ENCODE measurements around the gene LRBA.

LRBA gene

GRCh38 chr4:150609131-150609530 is 406.0 kb downstream of the LRBA start:
- Histone ChIP-seq H3K27ac (replicated peaks; ENCODE audit: low read length) (no peak overlapping the region), H3K79me1 (ENCODE audit: low read depth, low read length) (no peaks in the 10 kb centered on the region), H3K4me1 (ENCODE audit: control insufficient read depth in 2 of 2, insufficient read depth in 1 of 2, low read depth in 1 of 2, low read length in 2 of 2) (no peaks in the 10 kb centered on the region), H3K27me3 (ENCODE audit: control insufficient read depth in 3 of 3, insufficient read depth in 3 of 3, low read depth in 1 of 3, low read length in 3 of 3) (no peaks in the 10 kb centered on the region), H2BK5ac (ENCODE audit: low read length) (no peak overlapping the region), H3K9me3 (replicated peaks in 1 of 2; ENCODE audit: control insufficient read depth in 2 of 2, insufficient read depth in 1 of 2, low read depth in 1 of 2, low read length in 2 of 2) (no peaks in the 10 kb centered on the region), H3K4me2 (ENCODE audit: insufficient read depth, low read length, poor library complexity, severe bottlenecking) (no peak overlapping the region), H2BK120ac (ENCODE audit: low read depth, low read length) (no peak overlapping the region), H2BK15ac (ENCODE audit: low read length) (no peak overlapping the region), H2AK5ac (ENCODE audit: low read depth, low read length) (no peak overlapping the region), H2BK12ac (ENCODE audit: low read length) (no peak overlapping the region), H2AFZ (ENCODE audit: low read length) (no peak overlapping the region), H4K8ac (ENCODE audit: low read depth, low read length) (no peak overlapping the region), H3K4me3 (ENCODE audit: low read length in 2 of 2) (no peak overlapping the region), H4K91ac (ENCODE audit: low read depth, low read length, poor library complexity) (no peak overlapping the region), H3K14ac (ENCODE audit: low read length) (no peak overlapping the region), H3K36me3 (replicated peaks in 1 of 2; ENCODE audit: control insufficient read depth in 2 of 2, insufficient read depth in 2 of 2, low read length in 2 of 2) (no peaks in the 10 kb centered on the region), H3K9ac (ENCODE audit: low read depth, low read length, poor library complexity) (no peak overlapping the region), H3K23ac (ENCODE audit: low read depth, low read length, poor library complexity) (no peak overlapping the region), H3K4ac (ENCODE audit: low read length) (no peak overlapping the region), H3K18ac (ENCODE audit: low read length) (no peak overlapping the region)
- no peak for DNase-seq (ENCODE audit: low spot score)
- no CpG with 5 or more reads among the region's 3 CpGs for WGBS, 2 donors (ENCODE audit: extremely low coverage in 2 of 2, insufficient read length in 2 of 2, insufficient replicate concordance in 1 of 2)

DNA sequence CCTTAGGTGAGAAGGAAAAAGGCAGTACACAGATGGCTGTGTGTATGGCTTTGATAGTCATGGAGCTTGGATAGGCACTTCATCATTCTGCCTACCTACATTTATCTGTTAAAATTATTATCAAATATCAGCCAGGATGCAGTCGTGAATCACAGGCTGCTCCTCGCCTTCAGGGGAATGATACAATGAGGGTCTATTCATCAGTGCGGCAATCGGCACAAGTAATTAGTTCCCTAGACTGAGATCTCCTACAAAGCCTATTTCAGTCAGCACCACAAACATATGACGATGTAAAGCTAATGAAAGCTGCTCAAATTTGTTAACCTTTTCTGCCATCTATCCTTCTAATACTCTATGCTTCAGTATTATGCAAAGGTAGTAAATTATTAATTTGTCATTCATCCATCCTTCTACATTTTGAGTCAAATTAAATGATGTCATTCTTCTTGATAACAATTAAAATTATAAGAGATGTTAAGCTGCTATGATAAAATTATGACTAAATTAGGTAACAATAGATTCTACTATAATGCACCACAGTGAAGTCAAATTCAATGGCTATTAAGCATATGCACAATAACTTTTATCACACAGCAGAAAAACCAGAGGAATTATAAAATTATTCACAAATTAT is 414.2 kb downstream of the LRBA start:
- DNase-seq (ENCODE audit: low spot score), result no peak
- no peak overlapping the region for H3K14ac ChIP-seq (ENCODE audit: low read length)
- H3K18ac ChIP-seq (ENCODE audit: low read length), result no peak overlapping the region
- no peak overlapping the region for H2BK5ac ChIP-seq (ENCODE audit: low read length)
- no peak overlapping the region for H4K8ac ChIP-seq (ENCODE audit: low read depth, low read length)
- H2BK120ac ChIP-seq (ENCODE audit: low read depth, low read length), result no peak overlapping the region
- no peak overlapping the region for H3K27ac ChIP-seq (replicated peaks; ENCODE audit: low read length)
- H3K4ac ChIP-seq (ENCODE audit: low read length), result no peak overlapping the region
- no peaks in the 10 kb centered on the region for H3K36me3 ChIP-seq (replicated peaks in 1 of 2; ENCODE audit: control insufficient read depth in 2 of 2, insufficient read depth in 2 of 2, low read length in 2 of 2)
- H3K79me1 ChIP-seq (ENCODE audit: low read depth, low read length), result no peaks in the 10 kb centered on the region
- H2BK12ac ChIP-seq (ENCODE audit: low read length), result no peak overlapping the region
- H3K9ac ChIP-seq (ENCODE audit: low read depth, low read length, poor library complexity), result no peak overlapping the region
- H2AK5ac ChIP-seq (ENCODE audit: low read depth, low read length), result no peak overlapping the region
- H3K4me3 ChIP-seq (ENCODE audit: low read length in 2 of 2), result no peak overlapping the region
- no peaks in the 10 kb centered on the region for H3K9me3 ChIP-seq (replicated peaks in 1 of 2; ENCODE audit: control insufficient read depth in 2 of 2, insufficient read depth in 1 of 2, low read depth in 1 of 2, low read length in 2 of 2)
- no peak overlapping the region for H3K4me2 ChIP-seq (ENCODE audit: insufficient read depth, low read length, poor library complexity, severe bottlenecking)
- no peak overlapping the region for H2AFZ ChIP-seq (ENCODE audit: low read length)
- H3K27me3 ChIP-seq (ENCODE audit: control insufficient read depth in 3 of 3, insufficient read depth in 3 of 3, low read depth in 1 of 3, low read length in 3 of 3), result no peaks in the 10 kb centered on the region
- WGBS, 2 donors (ENCODE audit: extremely low coverage in 2 of 2, insufficient read length in 2 of 2, insufficient replicate concordance in 1 of 2), result no CpG with 5 or more reads among the region's 5 CpGs
- no peak overlapping the region for H3K23ac ChIP-seq (ENCODE audit: low read depth, low read length, poor library complexity)
- H2BK15ac ChIP-seq (ENCODE audit: low read length), result no peak overlapping the region
- no peak overlapping the region for H4K91ac ChIP-seq (ENCODE audit: low read depth, low read length, poor library complexity)
- peaks cover 0 to 1% of the 10 kb centered on the region in 2 donors for H3K4me1 ChIP-seq (ENCODE audit: control insufficient read depth in 2 of 2, insufficient read depth in 1 of 2, low read depth in 1 of 2, low read length in 2 of 2)

- no peak overlapping the region for H4K8ac ChIP-seq (ENCODE audit: low read depth, low read length)
- H3K9me3 ChIP-seq (replicated peaks in 1 of 2; ENCODE audit: control insufficient read depth in 2 of 2, insufficient read depth in 1 of 2, low read depth in 1 of 2, low read length in 2 of 2), result no peaks in the 10 kb centered on the region
Measured at GRCh38 chr4:150599547-150599946, 415.5 kb downstream of the LRBA start.

DNA sequence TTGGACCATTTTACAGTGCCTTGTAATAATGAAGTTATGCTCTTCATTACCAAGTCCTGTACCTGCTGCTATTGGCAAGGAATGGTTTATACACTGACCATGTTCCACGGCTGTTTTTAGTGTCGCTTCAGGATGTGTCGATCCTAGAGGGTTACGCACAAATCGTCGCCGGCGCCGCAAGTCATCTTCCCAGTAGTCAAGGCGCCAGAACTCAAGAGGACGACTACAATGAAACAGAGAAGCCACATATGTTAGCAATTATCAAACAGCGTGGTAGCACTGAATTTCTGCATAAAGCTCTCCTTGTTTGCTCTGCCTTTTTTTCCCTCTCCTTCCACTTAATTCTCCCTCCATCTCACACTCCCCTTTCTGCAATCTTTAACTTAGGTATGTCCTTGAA is 416.2 kb downstream of the LRBA start:
- Histone ChIP-seq H3K27me3 (ENCODE audit: control insufficient read depth in 3 of 3, insufficient read depth in 3 of 3, low read depth in 1 of 3, low read length in 3 of 3) (no peaks in the 10 kb centered on the region), H3K18ac (ENCODE audit: low read length) (no peak overlapping the region), H3K23ac (ENCODE audit: low read depth, low read length, poor library complexity) (no peak overlapping the region), H2AFZ (ENCODE audit: low read length) (no peak overlapping the region), H3K27ac (replicated peaks; ENCODE audit: low read length) (no peak overlapping the region), H3K4me2 (ENCODE audit: insufficient read depth, low read length, poor library complexity, severe bottlenecking) (no peak overlapping the region), H3K36me3 (replicated peaks in 1 of 2; ENCODE audit: control insufficient read depth in 2 of 2, insufficient read depth in 2 of 2, low read length in 2 of 2) (no peaks in the 10 kb centered on the region), H3K79me1 (ENCODE audit: low read depth, low read length) (no peaks in the 10 kb centered on the region), H2AK5ac (ENCODE audit: low read depth, low read length) (no peak overlapping the region), H2BK5ac (ENCODE audit: low read length) (no peak overlapping the region), H4K8ac (ENCODE audit: low read depth, low read length) (no peak overlapping the region), H2BK120ac (ENCODE audit: low read depth, low read length) (no peak overlapping the region), H2BK12ac (ENCODE audit: low read length) (no peak overlapping the region), H3K4ac (ENCODE audit: low read length) (no peak overlapping the region), H3K9me3 (replicated peaks in 1 of 2; ENCODE audit: control insufficient read depth in 2 of 2, insufficient read depth in 1 of 2, low read depth in 1 of 2, low read length in 2 of 2) (no peaks in the 10 kb centered on the region), H2BK15ac (ENCODE audit: low read length) (no peak overlapping the region), H3K4me1 (ENCODE audit: control insufficient read depth in 2 of 2, insufficient read depth in 1 of 2, low read depth in 1 of 2, low read length in 2 of 2) (peaks cover 0 to 1% of the 10 kb centered on the region in 2 donors), H4K91ac (ENCODE audit: low read depth, low read length, poor library complexity) (no peak overlapping the region), H3K9ac (ENCODE audit: low read depth, low read length, poor library complexity) (no peak overlapping the region), H3K14ac (ENCODE audit: low read length) (no peak overlapping the region), H3K4me3 (ENCODE audit: low read length in 2 of 2) (no peak overlapping the region)
- no CpG with 5 or more reads among the region's 12 CpGs for WGBS, 2 donors (ENCODE audit: extremely low coverage in 2 of 2, insufficient read length in 2 of 2, insufficient replicate concordance in 1 of 2)
- no peak for DNase-seq (ENCODE audit: low spot score)

More at GRCh38 chr4:150599547-150599946, 415.5 kb downstream of the LRBA start:
- Histone ChIP-seq H4K91ac (ENCODE audit: low read depth, low read length, poor library complexity) (no peak overlapping the region), H3K4ac (ENCODE audit: low read length) (no peak overlapping the region), H3K9ac (ENCODE audit: low read depth, low read length, poor library complexity) (no peak overlapping the region), H2AFZ (ENCODE audit: low read length) (no peak overlapping the region), H3K4me3 (ENCODE audit: low read length in 2 of 2) (no peak overlapping the region), H2BK15ac (ENCODE audit: low read length) (no peak overlapping the region), H3K36me3 (replicated peaks in 1 of 2; ENCODE audit: control insufficient read depth in 2 of 2, insufficient read depth in 2 of 2, low read length in 2 of 2) (no peaks in the 10 kb centered on the region), H2AK5ac (ENCODE audit: low read depth, low read length) (no peak overlapping the region), H2BK120ac (ENCODE audit: low read depth, low read length) (no peak overlapping the region), H2BK5ac (ENCODE audit: low read length) (no peak overlapping the region), H3K79me1 (ENCODE audit: low read depth, low read length) (no peaks in the 10 kb centered on the region), H3K27me3 (ENCODE audit: control insufficient read depth in 3 of 3, insufficient read depth in 3 of 3, low read depth in 1 of 3, low read length in 3 of 3) (no peaks in the 10 kb centered on the region), H3K4me1 (ENCODE audit: control insufficient read depth in 2 of 2, insufficient read depth in 1 of 2, low read depth in 1 of 2, low read length in 2 of 2) (peaks cover 0 to 1% of the 10 kb centered on the region in 2 donors), H3K4me2 (ENCODE audit: insufficient read depth, low read length, poor library complexity, severe bottlenecking) (no peak overlapping the region), H3K23ac (ENCODE audit: low read depth, low read length, poor library complexity) (no peak overlapping the region), H3K27ac (replicated peaks; ENCODE audit: low read length) (no peak overlapping the region), H3K14ac (ENCODE audit: low read length) (no peak overlapping the region), H2BK12ac (ENCODE audit: low read length) (no peak overlapping the region), H3K18ac (ENCODE audit: low read length) (no peak overlapping the region)
- no CpG with 5 or more reads among the region's 1 CpG for WGBS, 2 donors (ENCODE audit: extremely low coverage in 2 of 2, insufficient read length in 2 of 2, insufficient replicate concordance in 1 of 2)
- DNase-seq (ENCODE audit: low spot score), result no peak
